ENCODE results near the gene TUBA8. TPM values are rescaled to one million over a fixed set of nuclear protein-coding genes. Genes with fewer than 3 reads are reported as not detected.
A peak's percentile ranks its signal among the peaks of the same experiment; 100 is the strongest.
"Not testable (repeated sequence)": the region's sequence is repeated elsewhere in the genome, so short reads cannot be mapped to it uniquely, and the experiment has no call there.

TUBA8 gene
- total RNA-seq, 4 donors from 2014 or later = 1.7 to 7.1 (median 2.6) TPM

DNA sequence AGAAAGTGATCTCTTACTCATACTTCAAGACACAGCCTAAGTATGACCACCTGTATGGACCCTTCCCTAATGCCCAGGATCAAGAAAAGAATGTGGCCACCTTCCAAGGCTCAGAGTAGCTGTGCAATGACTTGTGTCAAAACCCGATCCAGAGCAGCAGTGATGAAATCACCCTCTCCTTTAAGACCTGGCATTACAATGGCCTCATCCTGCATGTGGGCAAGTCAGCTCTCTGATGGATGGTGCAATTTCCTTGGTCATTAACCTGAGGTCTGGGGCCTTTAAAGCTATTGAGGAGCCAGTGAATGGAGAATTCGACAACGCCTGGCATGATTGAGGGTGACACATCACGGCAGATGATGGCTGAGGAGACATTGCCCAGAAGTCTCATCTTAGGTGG, 9.1 kb upstream of the TUBA8 start:
- 91% methylated on average over 4 of the region's 4 CpGs for WGBS
- H3K27me3 ChIP-seq = no peaks in the 10 kb centered on the region
- H3K9me3 ChIP-seq = no peaks in the 10 kb centered on the region
- H3K27ac ChIP-seq = no peak overlapping the region
- DNase-seq (ENCODE audit: low spot score in 2 of 2) = no peak
- no peak overlapping the region for H3K4me3 ChIP-seq
- no peaks in the 10 kb centered on the region for H3K36me3 ChIP-seq
- no peak for TF ChIP-seq POLR2A (IDR thresholded peaks at IDR 0.05)
- H3K4me1 ChIP-seq = no peaks in the 10 kb centered on the region

GRCh38 chr22:18103527-18104269, 6.9 kb upstream of the TUBA8 start:
- Histone ChIP-seq H3K4me3 (no peak overlapping the region), H3K9me3 (no peaks in the 10 kb centered on the region), H3K36me3 (no peaks in the 10 kb centered on the region), H3K27ac (no peak overlapping the region), H3K4me1 (no peaks in the 10 kb centered on the region), H3K27me3 (no peaks in the 10 kb centered on the region)
- WGBS = 92% methylated on average over 14 of the region's 14 CpGs
- no peak for TF ChIP-seq POLR2AphosphoS5 (IDR thresholded peaks at IDR 0.05)
- TF ChIP-seq EP300 (IDR thresholded peaks at IDR 0.05) = no peak
- no peak for TF ChIP-seq POLR2A (IDR thresholded peaks at IDR 0.05)
- no peak for TF ChIP-seq CTCF (IDR thresholded peaks at IDR 0.05)
- DNase-seq (ENCODE audit: low spot score in 2 of 2) = no peak

GRCh38 chr22:18104566-18104965, 6.0 kb upstream of the TUBA8 start:
- no peak overlapping the region for H3K4me3 ChIP-seq
- no peaks in the 10 kb centered on the region for H3K4me1 ChIP-seq
- H3K9me3 ChIP-seq = no peaks in the 10 kb centered on the region
- WGBS = 84% methylated on average over 3 of the region's 4 CpGs
- no peak for TF ChIP-seq EP300 (IDR thresholded peaks at IDR 0.05)
- no peak for TF ChIP-seq CTCF (IDR thresholded peaks at IDR 0.05)
- TF ChIP-seq POLR2A (IDR thresholded peaks at IDR 0.05) = no peak
- no peak for TF ChIP-seq POLR2AphosphoS5 (IDR thresholded peaks at IDR 0.05)
- DNase-seq (ENCODE audit: low spot score in 2 of 2) = no peak
- H3K27ac ChIP-seq = no peak overlapping the region
- no peaks in the 10 kb centered on the region for H3K36me3 ChIP-seq
- H3K27me3 ChIP-seq = no peaks in the 10 kb centered on the region

- H3K36me3 ChIP-seq; H3K27me3 ChIP-seq; H3K4me3 ChIP-seq; DNase-seq (ENCODE audit: low spot score in 2 of 2); H3K27ac ChIP-seq; H3K9me3 ChIP-seq: not testable (repeated sequence)
- peaks cover 13% of the 10 kb centered on the region for H3K4me1 ChIP-seq
- 92% methylated on average over 7 of the region's 7 CpGs for WGBS
These were observed 4.6 kb upstream of the TUBA8 start for GRCh38 chr22:18105981-18106380.

GRCh38 chr22:18106550-18107341, 3.9 kb upstream of the TUBA8 start:
- DNase-seq (ENCODE audit: low spot score in 2 of 2); H3K9me3 ChIP-seq: not testable (repeated sequence)

GRCh38 chr22:18108187-18108586, 2.4 kb upstream of the TUBA8 start:
- no peak for TF ChIP-seq POLR2AphosphoS5 (IDR thresholded peaks at IDR 0.05)
- Histone ChIP-seq H3K4me1 (peaks cover 22% of the 10 kb centered on the region), H3K4me3 (no peak overlapping the region), H3K9me3 (no peaks in the 10 kb centered on the region), H3K27me3 (peaks cover 5% of the 10 kb centered on the region), H3K36me3 (no peaks in the 10 kb centered on the region), H3K27ac (no peak overlapping the region)
- 86% methylated on average over 3 of the region's 3 CpGs for WGBS
- no peak for DNase-seq (ENCODE audit: low spot score in 2 of 2)

More at GRCh38 chr22:18106550-18107341, 3.9 kb upstream of the TUBA8 start:
- not testable (repeated sequence) for H3K4me3 ChIP-seq, H3K27ac ChIP-seq, H3K36me3 ChIP-seq, H3K27me3 ChIP-seq
- peaks cover 21% of the 10 kb centered on the region for H3K4me1 ChIP-seq
- 95% methylated on average over 2 of the region's 4 CpGs for WGBS

- no peaks in the 10 kb centered on the region for H3K9me3 ChIP-seq
- no peak overlapping the region for H3K27ac ChIP-seq
- DNase-seq (ENCODE audit: low spot score in 2 of 2) = no peak
- no peaks in the 10 kb centered on the region for H3K36me3 ChIP-seq
- TF ChIP-seq EP300 (IDR thresholded peaks at IDR 0.05) = no peak
- no peak for TF ChIP-seq POLR2A (IDR thresholded peaks at IDR 0.05)
- no peak for TF ChIP-seq POLR2AphosphoS5 (IDR thresholded peaks at IDR 0.05)
- H3K4me3 ChIP-seq = peak overlapping the region; percentile 53
- peaks cover 22% of the 10 kb centered on the region for H3K4me1 ChIP-seq
- WGBS = 49% methylated on average over 14 of the region's 14 CpGs
- peaks cover 5% of the 10 kb centered on the region for H3K27me3 ChIP-seq
These were observed 1.0 kb upstream of the TUBA8 start for GRCh38 chr22:18109410-18110193.
